GM23338 (cell line): ENCODE measurements around the gene LCN12. TPM values are rescaled to one million over a fixed set of nuclear protein-coding genes. Genes with fewer than 3 reads are reported as not detected.

Source experiments
- ATAC-seq: fragments of 200-7000 bp; cut with Tn5 transposase; 3 replicates; pipeline ENCODE4 v1.9.1; 2020
- DNase-seq: peaks from one replicate; pipeline ENCODE4 v3.0.0-alpha.2; 2015; ENCODE audit warnings: low spot score
- H2AFZ ChIP-seq: fragments of 200-600 bp; sonication (generic); 2 replicates; pipeline ENCODE4 v1.8.0; 2016; ENCODE audit warnings: antibody characterized with exemption, mild to moderate bottlenecking, moderate library complexity
- H3F3A ChIP-seq: fragments of 200-600 bp; sonication (generic); replicated peaks from 2 replicates; pipeline ENCODE4 v1.8.0; 2017; ENCODE audit warnings: antibody characterized with exemption, mixed run types, low read depth
- H3K27ac ChIP-seq: fragments of 200-600 bp; sonication (generic); 2 replicates; pipeline ENCODE4 v1.6.1; 2016; ENCODE audit warnings: low read depth
- H3K27me3 ChIP-seq: fragments of 200-600 bp; sonication (generic); 2 replicates; pipeline ENCODE4 v1.8.0; 2016; ENCODE audit warnings: mild to moderate bottlenecking, mixed run types, moderate library complexity; ENCODE audit not compliant: insufficient read depth
- H3K36me3 ChIP-seq: fragments of 200-600 bp; sonication (generic); 2 replicates; pipeline ENCODE4 v1.8.0; 2016; ENCODE audit warnings: mild to moderate bottlenecking; ENCODE audit not compliant: insufficient read depth
- H3K4me1 ChIP-seq: fragments of 200-600 bp; sonication (generic); 2 replicates; pipeline ENCODE4 v1.8.0; 2016; ENCODE audit warnings: mild to moderate bottlenecking, moderate library complexity; ENCODE audit not compliant: insufficient read depth
- H3K4me2 ChIP-seq: fragments of 200-600 bp; sonication (generic); 2 replicates; pipeline ENCODE4 v1.7.1; 2017; ENCODE audit warnings: mixed run types
- H3K4me3 ChIP-seq: fragments of 200-600 bp; sonication (generic); 2 replicates; pipeline ENCODE4 v1.6.1; 2016; ENCODE audit warnings: mixed run types
- H3K79me2 ChIP-seq: fragments of 200-600 bp; sonication (generic); replicated peaks from 2 replicates; pipeline ENCODE4 v1.8.0; 2017; ENCODE audit warnings: mild to moderate bottlenecking; ENCODE audit not compliant: insufficient read depth
- H3K9me2 ChIP-seq: fragments of 200-600 bp; sonication (generic); 2 replicates; pipeline ENCODE4 v1.8.0; 2017; ENCODE audit not compliant: insufficient read depth
- H4K20me1 ChIP-seq: fragments of 200-600 bp; sonication (generic); replicated peaks from 2 replicates; pipeline ENCODE4 v1.8.0; 2017; ENCODE audit warnings: mild to moderate bottlenecking; ENCODE audit not compliant: insufficient read depth
- H3K27ac Mint-ChIP-seq: 2 replicates; pipeline ENCODE4 v1.8.0; 2020; ENCODE audit warnings: inconsistent platforms, mild to moderate bottlenecking, moderate library complexity, mixed read lengths
- H3K27me3 Mint-ChIP-seq: 3 replicates; pipeline ENCODE4 v1.8.0; 2022; ENCODE audit warnings: low read depth, mild to moderate bottlenecking, moderate library complexity, mixed read lengths, inconsistent platforms; ENCODE audit not compliant: insufficient read depth, poor library complexity
- H3K36me3 Mint-ChIP-seq: 3 replicates; pipeline ENCODE4 v1.8.0; 2021; ENCODE audit warnings: low read depth, mild to moderate bottlenecking, inconsistent platforms, moderate library complexity, mixed read lengths
- H3K4me1 Mint-ChIP-seq: 3 replicates; pipeline ENCODE4 v1.8.0; 2020; ENCODE audit warnings: mild to moderate bottlenecking, inconsistent platforms, mixed read lengths
- H3K4me3 Mint-ChIP-seq: 3 replicates; pipeline ENCODE4 v1.8.0; 2021; ENCODE audit warnings: moderate library complexity, mild to moderate bottlenecking, inconsistent platforms, mixed read lengths
- H3K9me3 Mint-ChIP-seq: 3 replicates; pipeline ENCODE4 v1.8.0; 2020; ENCODE audit warnings: moderate library complexity, mild to moderate bottlenecking, inconsistent platforms, mixed read lengths
- CREB1 ChIP-seq: fragments of 250-450 bp; sonication (Bioruptor Pico); IDR thresholded peaks from 2 replicates; pipeline ENCODE4 v1.5.0; 2020; ENCODE audit warnings: low read depth, mild to moderate bottlenecking, moderate library complexity
- CTCF ChIP-seq, 2 experiments: fragments of 200-600 bp in 1 of 2; sonication (generic) in 1 of 2; conservative IDR thresholded peaks; 2 replicates each; pipeline versions ENCODE4 v1.5.1 to v1.6.1; 2016 to 2017; ENCODE audit warnings: antibody characterized with exemption in 2 of 2, low read depth in 2 of 2, mild to moderate bottlenecking in 2 of 2, moderate library complexity in 1 of 2
- EZH2 ChIP-seq: fragments of 200-600 bp; sonication (generic); IDR thresholded peaks from one replicate; pipeline ENCODE4 v1.8.0; 2017; ENCODE audit warnings: antibody characterized with exemption, mild to moderate bottlenecking, low read depth; ENCODE audit not compliant: unreplicated experiment
- EZH2phosphoT487 ChIP-seq: fragments of 200-600 bp; sonication (generic); IDR thresholded peaks from one replicate; pipeline ENCODE4 v1.8.1; 2018; ENCODE audit warnings: antibody characterized with exemption; ENCODE audit not compliant: unreplicated experiment
- JUNB ChIP-seq: IDR thresholded peaks from one replicate; pipeline ENCODE4 v1.6.1; 2016; ENCODE audit warnings: antibody characterized with exemption; ENCODE audit not compliant: unreplicated experiment
- NANOG ChIP-seq: IDR thresholded peaks from 2 replicates; pipeline ENCODE4 v1.6.1; 2016; ENCODE audit warnings: antibody characterized with exemption, borderline replicate concordance
- POLR2AphosphoS5 ChIP-seq: IDR thresholded peaks from 2 replicates; pipeline ENCODE4 v1.6.1; 2016; ENCODE audit warnings: antibody characterized with exemption, low read depth
- STAT1 ChIP-seq: IDR thresholded peaks from one replicate; pipeline ENCODE4 v1.6.1; 2016; ENCODE audit warnings: antibody characterized with exemption; ENCODE audit not compliant: unreplicated experiment
- ZNF114 ChIP-seq: fragments of 250-450 bp; sonication (Bioruptor Pico); IDR thresholded peaks from 2 replicates; pipeline ENCODE4 v1.5.0; 2020; ENCODE audit warnings: mild to moderate bottlenecking, moderate library complexity
- ZNF331 ChIP-seq: fragments of 250-450 bp; sonication (Bioruptor Pico); IDR thresholded peaks from 2 replicates; pipeline ENCODE4 v1.5.0; 2020; ENCODE audit warnings: low read depth, mild to moderate bottlenecking, moderate library complexity
- polyA plus RNA-seq: library from polyadenylated mRNA; unstranded; fragments of >200 nt; fragmentation: Nextera tagmentation; extraction: Ambion mirVana; gene quantifications from 2 replicates; pipeline ENCODE4 v1.2.1, GENCODE V29; 2016
- total RNA-seq: library from RNA; depleted of rRNA; stranded (reverse); fragments of >200 nt; shearing (Covaris generic); gene quantifications from 2 replicates; pipeline ENCODE4 v1.2.3, GENCODE V29; 2014
- TF ChIP-seq, protein P1 (sequence below): IDR thresholded peaks from 2 replicates; pipeline ENCODE4 v1.6.1; 2016; ENCODE audit warnings: antibody characterized with exemption
- TF ChIP-seq, protein P2 (sequence below): IDR thresholded peaks from one replicate; pipeline ENCODE4 v1.6.1; 2018; ENCODE audit warnings: antibody characterized with exemption; ENCODE audit not compliant: unreplicated experiment
- TF ChIP-seq, protein P3 (sequence below): fragments of 250-450 bp; sonication (Bioruptor Pico); IDR thresholded peaks from 2 replicates; pipeline ENCODE4 v1.5.0; 2020; ENCODE audit warnings: mild to moderate bottlenecking, moderate library complexity

The LCN12 gene
- total and polyA plus RNA-seq, 2 experiments from 2014 or later, result 0.39 to 0.69 TPM

- Mint-ChIP-seq H3K4me1 (no peaks in the 10 kb centered on the region; the same call in 2 of the 3 replicates), H3K27me3 (peaks cover 4% of the 10 kb centered on the region), H3K27ac (no peak overlapping the region; the same call in 1 of the 2 replicates), H3K36me3 (no peaks in the 10 kb centered on the region; the same call in 2 of the 3 replicates), H3K9me3 (peaks cover 4% of the 10 kb centered on the region; the same call in 2 of the 3 replicates), H3K4me3 (no peak overlapping the region)
- Histone ChIP-seq H3K27me3 (no peaks in the 10 kb centered on the region), H3K4me3 (no peak overlapping the region), H3F3A (no peaks in the 10 kb centered on the region), H3K4me1 (no peaks in the 10 kb centered on the region), H3K4me2 (no peak overlapping the region), H3K27ac (no peak overlapping the region), H3K79me2 (no peaks in the 10 kb centered on the region), H2AFZ (no peak overlapping the region), H3K9me2 (0 out of 2 replicates have a peak, but pooled peaks cover 6% of the 10 kb centered on the region), H3K36me3 (no peaks in the 10 kb centered on the region), H4K20me1 (no peaks in the 10 kb centered on the region)
- ATAC-seq (no peak), DNase-seq (no peak)
- no peak for TF ChIP-seq CREB1 (CRISPR knock-in tag)
- TF ChIP-seq, protein P1, sequence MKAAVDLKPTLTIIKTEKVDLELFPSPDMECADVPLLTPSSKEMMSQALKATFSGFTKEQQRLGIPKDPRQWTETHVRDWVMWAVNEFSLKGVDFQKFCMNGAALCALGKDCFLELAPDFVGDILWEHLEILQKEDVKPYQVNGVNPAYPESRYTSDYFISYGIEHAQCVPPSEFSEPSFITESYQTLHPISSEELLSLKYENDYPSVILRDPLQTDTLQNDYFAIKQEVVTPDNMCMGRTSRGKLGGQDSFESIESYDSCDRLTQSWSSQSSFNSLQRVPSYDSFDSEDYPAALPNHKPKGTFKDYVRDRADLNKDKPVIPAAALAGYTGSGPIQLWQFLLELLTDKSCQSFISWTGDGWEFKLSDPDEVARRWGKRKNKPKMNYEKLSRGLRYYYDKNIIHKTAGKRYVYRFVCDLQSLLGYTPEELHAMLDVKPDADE, result no peak
- no peak for TF ChIP-seq JUNB
- no peak for TF ChIP-seq EZH2
- TF ChIP-seq ZNF331 (CRISPR knock-in tag), result no peak
- TF ChIP-seq, protein P2, sequence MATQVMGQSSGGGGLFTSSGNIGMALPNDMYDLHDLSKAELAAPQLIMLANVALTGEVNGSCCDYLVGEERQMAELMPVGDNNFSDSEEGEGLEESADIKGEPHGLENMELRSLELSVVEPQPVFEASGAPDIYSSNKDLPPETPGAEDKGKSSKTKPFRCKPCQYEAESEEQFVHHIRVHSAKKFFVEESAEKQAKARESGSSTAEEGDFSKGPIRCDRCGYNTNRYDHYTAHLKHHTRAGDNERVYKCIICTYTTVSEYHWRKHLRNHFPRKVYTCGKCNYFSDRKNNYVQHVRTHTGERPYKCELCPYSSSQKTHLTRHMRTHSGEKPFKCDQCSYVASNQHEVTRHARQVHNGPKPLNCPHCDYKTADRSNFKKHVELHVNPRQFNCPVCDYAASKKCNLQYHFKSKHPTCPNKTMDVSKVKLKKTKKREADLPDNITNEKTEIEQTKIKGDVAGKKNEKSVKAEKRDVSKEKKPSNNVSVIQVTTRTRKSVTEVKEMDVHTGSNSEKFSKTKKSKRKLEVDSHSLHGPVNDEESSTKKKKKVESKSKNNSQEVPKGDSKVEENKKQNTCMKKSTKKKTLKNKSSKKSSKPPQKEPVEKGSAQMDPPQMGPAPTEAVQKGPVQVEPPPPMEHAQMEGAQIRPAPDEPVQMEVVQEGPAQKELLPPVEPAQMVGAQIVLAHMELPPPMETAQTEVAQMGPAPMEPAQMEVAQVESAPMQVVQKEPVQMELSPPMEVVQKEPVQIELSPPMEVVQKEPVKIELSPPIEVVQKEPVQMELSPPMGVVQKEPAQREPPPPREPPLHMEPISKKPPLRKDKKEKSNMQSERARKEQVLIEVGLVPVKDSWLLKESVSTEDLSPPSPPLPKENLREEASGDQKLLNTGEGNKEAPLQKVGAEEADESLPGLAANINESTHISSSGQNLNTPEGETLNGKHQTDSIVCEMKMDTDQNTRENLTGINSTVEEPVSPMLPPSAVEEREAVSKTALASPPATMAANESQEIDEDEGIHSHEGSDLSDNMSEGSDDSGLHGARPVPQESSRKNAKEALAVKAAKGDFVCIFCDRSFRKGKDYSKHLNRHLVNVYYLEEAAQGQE, result no peak
- TF ChIP-seq, protein P3, sequence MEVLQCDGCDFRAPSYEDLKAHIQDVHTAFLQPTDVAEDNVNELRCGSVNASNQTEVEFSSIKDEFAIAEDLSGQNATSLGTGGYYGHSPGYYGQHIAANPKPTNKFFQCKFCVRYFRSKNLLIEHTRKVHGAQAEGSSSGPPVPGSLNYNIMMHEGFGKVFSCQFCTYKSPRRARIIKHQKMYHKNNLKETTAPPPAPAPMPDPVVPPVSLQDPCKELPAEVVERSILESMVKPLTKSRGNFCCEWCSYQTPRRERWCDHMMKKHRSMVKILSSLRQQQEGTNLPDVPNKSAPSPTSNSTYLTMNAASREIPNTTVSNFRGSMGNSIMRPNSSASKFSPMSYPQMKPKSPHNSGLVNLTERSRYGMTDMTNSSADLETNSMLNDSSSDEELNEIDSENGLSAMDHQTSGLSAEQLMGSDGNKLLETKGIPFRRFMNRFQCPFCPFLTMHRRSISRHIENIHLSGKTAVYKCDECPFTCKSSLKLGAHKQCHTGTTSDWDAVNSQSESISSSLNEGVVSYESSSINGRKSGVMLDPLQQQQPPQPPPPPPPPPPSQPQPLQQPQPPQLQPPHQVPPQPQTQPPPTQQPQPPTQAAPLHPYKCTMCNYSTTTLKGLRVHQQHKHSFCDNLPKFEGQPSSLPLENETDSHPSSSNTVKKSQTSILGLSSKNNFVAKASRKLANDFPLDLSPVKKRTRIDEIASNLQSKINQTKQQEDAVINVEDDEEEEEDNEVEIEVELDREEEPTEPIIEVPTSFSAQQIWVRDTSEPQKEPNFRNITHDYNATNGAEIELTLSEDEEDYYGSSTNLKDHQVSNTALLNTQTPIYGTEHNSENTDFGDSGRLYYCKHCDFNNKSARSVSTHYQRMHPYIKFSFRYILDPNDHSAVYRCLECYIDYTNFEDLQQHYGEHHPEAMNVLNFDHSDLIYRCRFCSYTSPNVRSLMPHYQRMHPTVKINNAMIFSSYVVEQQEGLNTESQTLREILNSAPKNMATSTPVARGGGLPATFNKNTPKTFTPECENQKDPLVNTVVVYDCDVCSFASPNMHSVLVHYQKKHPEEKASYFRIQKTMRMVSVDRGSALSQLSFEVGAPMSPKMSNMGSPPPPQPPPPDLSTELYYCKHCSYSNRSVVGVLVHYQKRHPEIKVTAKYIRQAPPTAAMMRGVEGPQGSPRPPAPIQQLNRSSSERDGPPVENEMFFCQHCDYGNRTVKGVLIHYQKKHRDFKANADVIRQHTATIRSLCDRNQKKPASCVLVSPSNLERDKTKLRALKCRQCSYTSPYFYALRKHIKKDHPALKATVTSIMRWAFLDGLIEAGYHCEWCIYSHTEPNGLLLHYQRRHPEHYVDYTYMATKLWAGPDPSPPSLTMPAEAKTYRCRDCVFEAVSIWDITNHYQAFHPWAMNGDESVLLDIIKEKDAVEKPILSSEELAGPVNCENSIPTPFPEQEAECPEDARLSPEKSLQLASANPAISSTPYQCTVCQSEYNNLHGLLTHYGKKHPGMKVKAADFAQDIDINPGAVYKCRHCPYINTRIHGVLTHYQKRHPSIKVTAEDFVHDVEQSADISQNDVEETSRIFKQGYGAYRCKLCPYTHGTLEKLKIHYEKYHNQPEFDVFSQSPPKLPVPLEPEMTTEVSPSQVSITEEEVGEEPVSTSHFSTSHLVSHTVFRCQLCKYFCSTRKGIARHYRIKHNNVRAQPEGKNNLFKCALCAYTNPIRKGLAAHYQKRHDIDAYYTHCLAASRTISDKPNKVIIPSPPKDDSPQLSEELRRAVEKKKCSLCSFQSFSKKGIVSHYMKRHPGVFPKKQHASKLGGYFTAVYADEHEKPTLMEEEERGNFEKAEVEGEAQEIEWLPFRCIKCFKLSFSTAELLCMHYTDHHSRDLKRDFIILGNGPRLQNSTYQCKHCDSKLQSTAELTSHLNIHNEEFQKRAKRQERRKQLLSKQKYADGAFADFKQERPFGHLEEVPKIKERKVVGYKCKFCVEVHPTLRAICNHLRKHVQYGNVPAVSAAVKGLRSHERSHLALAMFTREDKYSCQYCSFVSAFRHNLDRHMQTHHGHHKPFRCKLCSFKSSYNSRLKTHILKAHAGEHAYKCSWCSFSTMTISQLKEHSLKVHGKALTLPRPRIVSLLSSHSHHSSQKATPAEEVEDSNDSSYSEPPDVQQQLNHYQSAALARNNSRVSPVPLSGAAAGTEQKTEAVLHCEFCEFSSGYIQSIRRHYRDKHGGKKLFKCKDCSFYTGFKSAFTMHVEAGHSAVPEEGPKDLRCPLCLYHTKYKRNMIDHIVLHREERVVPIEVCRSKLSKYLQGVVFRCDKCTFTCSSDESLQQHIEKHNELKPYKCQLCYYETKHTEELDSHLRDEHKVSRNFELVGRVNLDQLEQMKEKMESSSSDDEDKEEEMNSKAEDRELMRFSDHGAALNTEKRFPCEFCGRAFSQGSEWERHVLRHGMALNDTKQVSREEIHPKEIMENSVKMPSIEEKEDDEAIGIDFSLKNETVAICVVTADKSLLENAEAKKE, result no peak
- no peak for TF ChIP-seq ZNF114 (CRISPR knock-in tag)
- no peak for TF ChIP-seq CTCF (conservative IDR thresholded peaks at IDR 0.05; ENCODE audit: low read depth in 2 of 2)
- no peak for TF ChIP-seq NANOG
- no peak for TF ChIP-seq EZH2phosphoT487
- TF ChIP-seq POLR2AphosphoS5, result no peak
- TF ChIP-seq STAT1, result no peak
Measured at GRCh38 chr9:136960212-136960937, 8.3 kb downstream of the LCN12 start.
